HepG2 (cell line): ENCODE results near the gene SULT2B1. TPM values are rescaled to one million over a fixed set of nuclear protein-coding genes. Genes with fewer than 3 reads are reported as not detected.

ENCODE experiments used
- AHDC1 ChIP-seq: sonication (generic); formaldehyde crosslinking; IDR thresholded peaks from 2 replicates; pipeline ENCODE4 v1.5.1; 2020; ENCODE audit warnings: mild to moderate bottlenecking, missing genetic modification reagents, borderline replicate concordance
- ATF5 ChIP-seq: sonication (generic); formaldehyde crosslinking; IDR thresholded peaks from 2 replicates; pipeline ENCODE4 v1.4.0; 2020; ENCODE audit warnings: mild to moderate bottlenecking, low read depth, missing genetic modification reagents
- GABPB1 ChIP-seq: IDR thresholded peaks from 2 replicates; pipeline ENCODE4 v1.6.1; 2016; ENCODE audit warnings: mild to moderate bottlenecking, missing genetic modification reagents, moderate library complexity, missing compliant biosample characterization
- HDAC1 ChIP-seq: sonication (generic); formaldehyde crosslinking; IDR thresholded peaks from 2 replicates; pipeline ENCODE4 v1.5.1; 2020; ENCODE audit warnings: mild to moderate bottlenecking, missing genetic modification reagents
- HDAC2 ChIP-seq: sonication (generic); formaldehyde crosslinking; IDR thresholded peaks from 2 replicates; pipeline ENCODE4 v1.4.0; 2020; ENCODE audit warnings: missing genetic modification reagents
- KMT2B ChIP-seq: IDR thresholded peaks from 2 replicates; pipeline ENCODE4 v1.6.1; 2016; ENCODE audit warnings: missing genetic modification reagents, missing compliant biosample characterization
- MBNL3 ChIP-seq: fragments of 250-450 bp; sonication (Bioruptor Pico); conservative IDR thresholded peaks from 2 replicates; pipeline ENCODE4 v1.8.0; 2022; ENCODE audit warnings: mild to moderate bottlenecking, inconsistent platforms
- NFKB2 ChIP-seq: sonication (generic); formaldehyde crosslinking; IDR thresholded peaks from 2 replicates; pipeline ENCODE4 v1.4.0; 2020; ENCODE audit warnings: missing genetic modification reagents, borderline replicate concordance
- NR2C2 ChIP-seq: sonication (generic); formaldehyde crosslinking; IDR thresholded peaks from 2 replicates; pipeline ENCODE4 v1.4.0; 2020; ENCODE audit warnings: missing genetic modification reagents, mild to moderate bottlenecking, moderate library complexity, borderline replicate concordance
- RXRB ChIP-seq: IDR thresholded peaks from 2 replicates; pipeline ENCODE4 v1.6.1; 2016; ENCODE audit warnings: borderline replicate concordance, missing genetic modification reagents, missing compliant biosample characterization
- SETDB1 ChIP-seq: sonication (generic); formaldehyde crosslinking; IDR thresholded peaks from 2 replicates; pipeline ENCODE4 v1.5.1; 2020; ENCODE audit warnings: missing genetic modification reagents, mild to moderate bottlenecking, borderline replicate concordance
- SOX5 ChIP-seq: IDR thresholded peaks from 2 replicates; pipeline ENCODE4 v1.6.1; 2016; ENCODE audit warnings: borderline replicate concordance
- TARDBP ChIP-seq: sonication (generic); formaldehyde crosslinking; IDR thresholded peaks from 2 replicates; pipeline ENCODE4 v1.8.0; 2022; ENCODE audit warnings: mild to moderate bottlenecking, missing genetic modification reagents
- TEAD2 ChIP-seq: sonication (generic); formaldehyde crosslinking; IDR thresholded peaks from 2 replicates; pipeline ENCODE4 v1.9.0; 2021; ENCODE audit warnings: missing genetic modification reagents
- USF2 ChIP-seq, 2 experiments: sonication (generic) in 1 of 2; formaldehyde crosslinking in 1 of 2; IDR thresholded peaks; 2 replicates each; pipeline versions ENCODE4 v1.5.1 to v1.6.1; 2011 to 2020; ENCODE audit warnings: borderline replicate concordance in 1 of 2, low read depth in 1 of 2, low read length in 1 of 2, mild to moderate bottlenecking in 1 of 2, missing genetic modification reagents in 1 of 2, moderate library complexity in 1 of 2
- ZFP36L1 ChIP-seq: sonication (generic); formaldehyde crosslinking; IDR thresholded peaks from 2 replicates; pipeline ENCODE4 v1.8.0; 2022; ENCODE audit warnings: mild to moderate bottlenecking, missing genetic modification reagents, moderate library complexity
- ZFP90 ChIP-seq: sonication (generic); formaldehyde crosslinking; IDR thresholded peaks from 2 replicates; pipeline ENCODE4 v1.8.0; 2022; ENCODE audit warnings: missing genetic modification reagents, mild to moderate bottlenecking, inconsistent platforms, borderline replicate concordance
- ZNF292 ChIP-seq: sonication (generic); formaldehyde crosslinking; IDR thresholded peaks from 2 replicates; pipeline ENCODE4 v1.8.1; 2022; ENCODE audit warnings: mild to moderate bottlenecking, low read depth, missing genetic modification reagents, borderline replicate concordance
- ZNF691 ChIP-seq: sonication (generic); formaldehyde crosslinking; IDR thresholded peaks from 2 replicates; pipeline ENCODE4 v1.4.0; 2020; ENCODE audit warnings: missing genetic modification reagents, low read depth, mild to moderate bottlenecking, borderline replicate concordance
- polyA plus RNA-seq, 8 experiments: library from polyadenylated mRNA; depleted of rRNA in 3 of 8; stranded (reverse) in 7 of 8; unstranded in 1 of 8; fragments of >200 nt; fragmentation: Illumina TruSeq in 4 of 8; extraction: Trizol in 4 of 8; gene quantifications; 2 replicates each; pipeline versions ENCODE4 v1.2.1 to v1.2.3, GENCODE V29; 2011 to 2016; ENCODE audit warnings: low read depth in 4 of 8, missing spikeins in 1 of 8, mixed read lengths in 1 of 8; ENCODE audit not compliant: insufficient read depth in 1 of 8
- total RNA-seq, 5 experiments: library from RNA; depleted of rRNA; stranded (reverse); fragments of >200 nt; fragmentation: Illumina TruSeq; extraction: Trizol; gene quantifications; 2 replicates each; pipeline ENCODE4 v1.2.3, GENCODE V29; 2016; ENCODE audit warnings: low read depth in 1 of 5

SULT2B1 gene
- total and polyA plus RNA-seq, 2 of the 13 experiments (the other 11 are each of a cell fraction or from before 2014, with no cell fraction given): 0.13 TPM; not detected in 1

GRCh38 chr19:48588670-48589401, 36.9 kb downstream of the SULT2B1 start (continued):
- TF ChIP-seq AHDC1 (CRISPR knock-in tag): no peak
- no peak for TF ChIP-seq TARDBP
- 0 out of 2 replicates have a peak, but pooled peaks have one; percentile 52 for TF ChIP-seq ZFP90 (CRISPR knock-in tag)
- TF ChIP-seq NR2C2 (CRISPR knock-in tag): no peak
- no peak; the same call in 1 of the 2 replicates for TF ChIP-seq NFKB2
- peak; percentile 38; the same call in 1 of the 2 replicates for TF ChIP-seq HDAC1 (CRISPR knock-in tag)
- TF ChIP-seq ZNF292 (CRISPR knock-in tag): no peak
- TF ChIP-seq ATF5 (CRISPR knock-in tag): no peak
- TF ChIP-seq USF2 (IDR thresholded peaks at IDR 0.05; ENCODE audit: low read depth, low read length): no peak
- TF ChIP-seq USF2 (CRISPR knock-in tag; IDR thresholded peaks at IDR 0.05; ENCODE audit: borderline replicate concordance): no peak
- no peak for TF ChIP-seq TEAD2 (CRISPR knock-in tag)
- TF ChIP-seq HDAC2 (CRISPR knock-in tag): peak; percentile 38; the same call in 1 of the 2 replicates
- peak; percentile 49; the same call in 1 of the 2 replicates for TF ChIP-seq RXRB (CRISPR knock-in tag)
- no peak for TF ChIP-seq MBNL3
- no peak for TF ChIP-seq SETDB1 (CRISPR knock-in tag)
- TF ChIP-seq ZFP36L1: no peak
- 0 out of 2 replicates have a peak, but pooled peaks have one; percentile 31 for TF ChIP-seq KMT2B (CRISPR knock-in tag)
- TF ChIP-seq SOX5 (CRISPR knock-in tag): peak; percentile 11; the same call in 1 of the 2 replicates
- no peak for TF ChIP-seq ZNF691 (CRISPR knock-in tag)
- peak; percentile 58; the same call in 1 of the 2 replicates for TF ChIP-seq GABPB1
